Prostate gland (tissue), 2 donors: Measurements from ENCODE around the gene ITGA3.

Experiments used
- POLR2A ChIP-seq: fragments of 450-650 bp; IDR thresholded peaks from one replicate; pipeline ENCODE4 v1.6.1; 2016; ENCODE audit warnings: antibody characterized with exemption, mild to moderate bottlenecking
- POLR2AphosphoS5 ChIP-seq: sonication (generic); formaldehyde crosslinking; IDR thresholded peaks from one replicate; pipeline ENCODE4 v1.6.1; 2017; ENCODE audit warnings: antibody characterized with exemption
- TF ChIP-seq, protein P1 (sequence below), 4 experiments: fragments of 200-600 bp in 2 of 4; fragments of 450-650 bp in 2 of 4; sonication (generic) in 2 of 4; IDR thresholded peaks; 1 replicate in 3 of 4; 2 replicates in 1 of 4; pipeline ENCODE4 v1.5.1; 2016 to 2019; ENCODE audit warnings: antibody characterized with exemption in 4 of 4, mild to moderate bottlenecking in 2 of 4, moderate library complexity in 2 of 4

DNA sequence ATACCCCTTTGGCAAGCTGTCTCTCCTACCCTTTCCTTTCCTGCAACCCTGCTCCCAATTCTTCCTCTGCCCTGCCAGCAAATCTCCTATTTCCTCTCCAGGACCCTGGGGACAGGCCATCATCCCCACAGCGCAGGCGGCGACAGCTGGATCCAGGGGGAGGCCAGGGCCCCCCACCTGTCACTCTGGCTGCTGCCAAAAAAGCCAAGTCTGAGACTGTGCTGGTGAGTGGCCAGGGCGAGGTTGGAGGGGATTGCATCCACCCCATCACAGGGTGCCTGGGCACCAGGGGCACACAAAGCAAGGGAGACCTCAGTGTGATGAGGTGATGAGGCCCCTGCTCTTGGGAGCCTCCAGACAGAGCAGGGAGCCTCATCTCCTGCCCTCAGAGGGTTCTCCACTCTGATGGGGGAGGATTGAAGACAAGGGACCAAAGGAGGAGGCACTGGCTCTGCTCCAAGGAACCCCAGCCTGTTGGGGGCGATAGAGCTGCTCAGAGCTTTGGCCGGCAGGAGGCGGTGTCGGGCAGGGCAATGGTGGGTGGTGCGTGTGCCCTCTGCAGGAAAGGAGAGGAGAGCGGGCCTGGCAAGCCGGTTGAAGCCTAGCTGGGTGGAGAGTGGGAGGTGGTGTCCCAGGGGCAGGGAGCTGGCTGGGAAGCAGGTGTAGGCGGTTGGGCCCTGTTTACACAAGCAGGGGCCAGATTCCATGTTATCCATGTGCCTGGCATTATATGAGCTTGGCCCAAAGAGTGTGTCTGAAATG, 23.6 kb downstream of the ITGA3 start:
- TF ChIP-seq, protein P1, sequence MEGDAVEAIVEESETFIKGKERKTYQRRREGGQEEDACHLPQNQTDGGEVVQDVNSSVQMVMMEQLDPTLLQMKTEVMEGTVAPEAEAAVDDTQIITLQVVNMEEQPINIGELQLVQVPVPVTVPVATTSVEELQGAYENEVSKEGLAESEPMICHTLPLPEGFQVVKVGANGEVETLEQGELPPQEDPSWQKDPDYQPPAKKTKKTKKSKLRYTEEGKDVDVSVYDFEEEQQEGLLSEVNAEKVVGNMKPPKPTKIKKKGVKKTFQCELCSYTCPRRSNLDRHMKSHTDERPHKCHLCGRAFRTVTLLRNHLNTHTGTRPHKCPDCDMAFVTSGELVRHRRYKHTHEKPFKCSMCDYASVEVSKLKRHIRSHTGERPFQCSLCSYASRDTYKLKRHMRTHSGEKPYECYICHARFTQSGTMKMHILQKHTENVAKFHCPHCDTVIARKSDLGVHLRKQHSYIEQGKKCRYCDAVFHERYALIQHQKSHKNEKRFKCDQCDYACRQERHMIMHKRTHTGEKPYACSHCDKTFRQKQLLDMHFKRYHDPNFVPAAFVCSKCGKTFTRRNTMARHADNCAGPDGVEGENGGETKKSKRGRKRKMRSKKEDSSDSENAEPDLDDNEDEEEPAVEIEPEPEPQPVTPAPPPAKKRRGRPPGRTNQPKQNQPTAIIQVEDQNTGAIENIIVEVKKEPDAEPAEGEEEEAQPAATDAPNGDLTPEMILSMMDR (IDR thresholded peaks at IDR 0.05): peak in 3 of 4 experiments; percentile 49 to 59 (median 53)
- no peak for TF ChIP-seq POLR2AphosphoS5
- no peak for TF ChIP-seq POLR2A
